ENCODE measurements around the gene C20orf144.
A peak's percentile ranks its signal among the peaks of the same experiment; 100 is the strongest.

Gene C20orf144

GRCh38 chr20:33656010-33656782, 5.9 kb upstream of the C20orf144 start:
- no peak overlapping the region for H3K4me3 ChIP-seq (ENCODE audit: low read depth in 1 of 2, low read length in 2 of 2)
- H3K36me3 ChIP-seq (ENCODE audit: control insufficient read depth in 1 of 2, insufficient read depth in 2 of 2, low read length in 2 of 2), result peaks cover 7 to 32% of the 10 kb centered on the region in 2 donors
- no peak overlapping the region for H3K9ac ChIP-seq (ENCODE audit: low read depth in 1 of 2, low read length in 2 of 2)
- no peaks in the 10 kb centered on the region for H3K27me3 ChIP-seq (ENCODE audit: control insufficient read depth in 1 of 2, insufficient read depth in 2 of 2, low read length in 2 of 2)
- H3K27ac ChIP-seq (ENCODE audit: low read depth, low read length), result no peak overlapping the region
- no peaks in the 10 kb centered on the region for H3K9me3 ChIP-seq (ENCODE audit: control insufficient read depth in 1 of 2, low read length in 2 of 2)
- H3K4me1 ChIP-seq (ENCODE audit: control insufficient read depth in 1 of 2, insufficient read depth in 2 of 2, low read length in 2 of 2), result peaks cover 22 to 37% of the 10 kb centered on the region in 2 donors

DNA sequence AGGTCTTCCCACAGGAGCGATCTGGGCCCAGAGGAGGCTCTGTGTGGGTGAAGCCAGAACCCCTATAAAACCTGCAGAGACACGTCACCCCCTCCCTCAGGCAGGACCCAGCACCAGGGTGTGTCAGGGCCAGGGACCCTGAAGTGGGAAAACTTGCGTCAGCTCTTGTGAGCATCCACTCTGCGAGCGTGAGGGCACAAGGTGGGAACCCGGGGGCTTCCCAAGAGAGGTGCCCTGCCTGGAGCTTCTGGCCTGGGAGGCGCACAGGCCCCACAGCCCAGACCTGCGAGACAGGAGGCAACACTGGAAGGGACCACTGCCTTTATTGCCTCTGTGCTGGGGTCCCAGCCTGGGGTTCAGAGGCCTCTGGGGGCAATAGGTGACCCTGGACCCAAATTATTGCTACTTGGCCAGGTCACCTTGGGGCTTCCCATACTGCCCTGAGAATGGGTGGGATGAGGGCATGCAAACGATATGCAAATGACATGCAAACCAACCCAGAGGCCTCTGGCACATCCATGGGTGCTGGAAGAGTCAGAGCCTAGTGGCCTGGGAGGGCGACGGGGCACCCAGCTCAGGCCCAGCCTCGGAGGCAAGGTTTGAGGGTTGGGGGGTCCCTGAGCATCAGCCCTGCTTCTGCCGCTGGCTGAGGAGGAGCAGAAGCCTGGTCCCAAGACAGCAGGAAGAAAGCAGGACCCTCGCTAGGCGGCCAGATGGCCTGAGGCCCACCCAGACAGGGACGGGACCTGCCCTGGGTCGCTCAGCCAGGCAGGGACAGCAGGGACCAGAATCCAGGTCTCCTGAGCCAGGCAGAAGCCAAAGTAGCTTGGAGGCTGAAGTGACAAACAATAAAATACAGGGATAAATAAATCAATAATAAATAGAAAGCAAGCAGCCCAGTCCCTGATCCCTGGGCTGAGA, 5.1 kb upstream of the C20orf144 start:
- Histone ChIP-seq H3K9me3 (ENCODE audit: control insufficient read depth in 1 of 2, low read length in 2 of 2) (no peaks in the 10 kb centered on the region), H3K27ac (ENCODE audit: low read depth, low read length) (no peak overlapping the region), H3K27me3 (ENCODE audit: control insufficient read depth in 1 of 2, insufficient read depth in 2 of 2, low read length in 2 of 2) (no peaks in the 10 kb centered on the region), H3K36me3 (ENCODE audit: control insufficient read depth in 1 of 2, insufficient read depth in 2 of 2, low read length in 2 of 2) (peaks cover 7 to 32% of the 10 kb centered on the region in 2 donors), H3K4me1 (ENCODE audit: control insufficient read depth in 1 of 2, insufficient read depth in 2 of 2, low read length in 2 of 2) (peaks cover 20 to 33% of the 10 kb centered on the region in 2 donors), H3K4me3 (ENCODE audit: low read depth in 1 of 2, low read length in 2 of 2) (no peak overlapping the region), H3K9ac (ENCODE audit: low read depth in 1 of 2, low read length in 2 of 2) (no peak overlapping the region)

DNA sequence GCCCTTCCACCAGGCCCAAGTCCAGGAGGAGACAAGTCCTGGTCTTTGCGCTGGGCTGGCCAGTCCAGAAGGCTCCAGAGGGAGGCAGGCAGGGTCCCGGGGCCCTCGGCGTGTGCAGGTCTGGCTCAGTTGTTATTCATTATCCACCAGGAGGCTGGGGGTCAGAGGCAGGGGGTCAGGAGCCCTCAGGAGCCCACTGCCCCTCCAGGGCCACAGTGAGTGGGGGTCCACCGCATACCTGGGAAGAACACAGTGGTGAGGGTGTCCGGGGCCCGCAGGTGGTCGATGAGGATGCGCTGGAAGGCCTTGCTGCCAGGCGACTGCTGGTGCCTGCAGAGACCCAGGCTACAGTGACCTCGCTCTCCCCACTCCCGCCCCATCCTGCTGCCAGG, 4.4 kb upstream of the C20orf144 start:
- Histone ChIP-seq H3K4me3 (ENCODE audit: low read depth in 1 of 2, low read length in 2 of 2) (no peak overlapping the region), H3K27me3 (ENCODE audit: control insufficient read depth in 1 of 2, insufficient read depth in 2 of 2, low read length in 2 of 2) (no peaks in the 10 kb centered on the region), H3K27ac (ENCODE audit: low read depth, low read length) (no peak overlapping the region), H3K9me3 (ENCODE audit: control insufficient read depth in 1 of 2, low read length in 2 of 2) (no peaks in the 10 kb centered on the region), H3K4me1 (ENCODE audit: control insufficient read depth in 1 of 2, insufficient read depth in 2 of 2, low read length in 2 of 2) (peaks cover 21 to 31% of the 10 kb centered on the region in 2 donors), H3K36me3 (ENCODE audit: control insufficient read depth in 1 of 2, insufficient read depth in 2 of 2, low read length in 2 of 2) (peaks cover 7 to 32% of the 10 kb centered on the region in 2 donors), H3K9ac (ENCODE audit: low read depth in 1 of 2, low read length in 2 of 2) (no peak overlapping the region)

DNA sequence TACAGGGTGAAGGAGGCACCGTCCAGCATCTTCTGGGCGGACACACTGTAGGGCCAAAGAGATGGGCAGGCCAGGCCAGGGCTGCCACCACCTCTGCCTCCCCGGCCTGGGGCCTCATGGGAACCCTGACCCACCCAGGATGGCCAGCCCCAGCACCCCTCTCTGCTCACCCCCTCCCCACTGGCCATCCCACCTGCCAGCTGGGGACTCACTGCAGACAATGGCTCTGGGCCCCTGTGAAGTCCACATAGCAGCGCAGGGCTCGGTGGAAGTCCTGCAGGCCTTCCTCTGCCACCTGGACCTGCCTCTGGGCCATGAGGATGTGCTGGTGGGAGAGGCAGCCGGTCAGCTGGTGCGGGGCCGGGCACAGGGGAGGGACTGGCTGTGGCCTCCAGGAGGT, 3.6 kb upstream of the C20orf144 start:
- Histone ChIP-seq H3K9me3 (ENCODE audit: control insufficient read depth in 1 of 2, low read length in 2 of 2) (no peaks in the 10 kb centered on the region), H3K27me3 (ENCODE audit: control insufficient read depth in 1 of 2, insufficient read depth in 2 of 2, low read length in 2 of 2) (no peaks in the 10 kb centered on the region), H3K4me3 (ENCODE audit: low read depth in 1 of 2, low read length in 2 of 2) (no peak overlapping the region), H3K27ac (ENCODE audit: low read depth, low read length) (no peak overlapping the region), H3K4me1 (ENCODE audit: control insufficient read depth in 1 of 2, insufficient read depth in 2 of 2, low read length in 2 of 2) (peaks cover 18 to 30% of the 10 kb centered on the region in 2 donors), H3K36me3 (ENCODE audit: control insufficient read depth in 1 of 2, insufficient read depth in 2 of 2, low read length in 2 of 2) (peaks cover 7 to 32% of the 10 kb centered on the region in 2 donors), H3K9ac (ENCODE audit: low read depth in 1 of 2, low read length in 2 of 2) (no peak overlapping the region)

DNA sequence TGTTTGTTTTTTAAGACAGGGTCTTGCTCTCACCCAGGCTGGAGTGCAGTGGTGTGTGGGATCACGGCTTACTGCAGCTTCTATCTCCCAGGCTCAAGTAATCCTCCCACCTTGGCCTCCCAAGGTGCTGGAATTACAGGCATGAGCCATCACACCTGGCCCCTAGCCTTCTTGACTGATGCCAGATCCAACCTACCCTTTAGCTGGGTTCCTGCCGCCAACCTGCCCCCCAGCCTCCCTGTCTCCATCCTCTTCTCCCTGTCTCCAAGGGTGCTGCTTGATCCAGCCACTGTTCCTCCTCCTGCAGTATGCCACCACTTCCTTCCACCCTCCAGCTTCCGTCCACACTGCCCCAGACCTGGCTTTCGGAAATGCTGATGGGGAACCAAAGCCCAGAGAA, 3.2 kb upstream of the C20orf144 start:
- peaks cover 7 to 32% of the 10 kb centered on the region in 2 donors for H3K36me3 ChIP-seq (ENCODE audit: control insufficient read depth in 1 of 2, insufficient read depth in 2 of 2, low read length in 2 of 2)
- no peak overlapping the region for H3K4me3 ChIP-seq (ENCODE audit: low read depth in 1 of 2, low read length in 2 of 2)
- H3K27me3 ChIP-seq (ENCODE audit: control insufficient read depth in 1 of 2, insufficient read depth in 2 of 2, low read length in 2 of 2), result no peaks in the 10 kb centered on the region
- peaks cover 15 to 28% of the 10 kb centered on the region in 2 donors for H3K4me1 ChIP-seq (ENCODE audit: control insufficient read depth in 1 of 2, insufficient read depth in 2 of 2, low read length in 2 of 2)
- no peak overlapping the region for H3K27ac ChIP-seq (ENCODE audit: low read depth, low read length)
- no peaks in the 10 kb centered on the region for H3K9me3 ChIP-seq (ENCODE audit: control insufficient read depth in 1 of 2, low read length in 2 of 2)
- H3K9ac ChIP-seq (ENCODE audit: low read depth in 1 of 2, low read length in 2 of 2), result no peak overlapping the region

- Histone ChIP-seq H3K9me3 (ENCODE audit: control insufficient read depth in 1 of 2, low read length in 2 of 2) (no peaks in the 10 kb centered on the region), H3K4me3 (ENCODE audit: low read depth in 1 of 2, low read length in 2 of 2) (no peak overlapping the region), H3K27ac (ENCODE audit: low read depth, low read length) (no peak overlapping the region), H3K9ac (ENCODE audit: low read depth in 1 of 2, low read length in 2 of 2) (no peak overlapping the region), H3K36me3 (ENCODE audit: control insufficient read depth in 1 of 2, insufficient read depth in 2 of 2, low read length in 2 of 2) (peaks cover 7 to 32% of the 10 kb centered on the region in 2 donors), H3K4me1 (ENCODE audit: control insufficient read depth in 1 of 2, insufficient read depth in 2 of 2, low read length in 2 of 2) (peaks cover 15 to 28% of the 10 kb centered on the region in 2 donors), H3K27me3 (ENCODE audit: control insufficient read depth in 1 of 2, insufficient read depth in 2 of 2, low read length in 2 of 2) (no peaks in the 10 kb centered on the region)
These were observed 2.6 kb upstream of the C20orf144 start for GRCh38 chr20:33659341-33660034.

- Histone ChIP-seq H3K36me3 (ENCODE audit: control insufficient read depth in 1 of 2, insufficient read depth in 2 of 2, low read length in 2 of 2) (peaks cover 7 to 32% of the 10 kb centered on the region in 2 donors), H3K4me1 (ENCODE audit: control insufficient read depth in 1 of 2, insufficient read depth in 2 of 2, low read length in 2 of 2) (peaks cover 15 to 26% of the 10 kb centered on the region in 2 donors), H3K27ac (ENCODE audit: low read depth, low read length) (no peak overlapping the region), H3K9me3 (ENCODE audit: control insufficient read depth in 1 of 2, low read length in 2 of 2) (no peaks in the 10 kb centered on the region), H3K9ac (ENCODE audit: low read depth in 1 of 2, low read length in 2 of 2) (no peak overlapping the region), H3K27me3 (ENCODE audit: control insufficient read depth in 1 of 2, insufficient read depth in 2 of 2, low read length in 2 of 2) (no peaks in the 10 kb centered on the region), H3K4me3 (ENCODE audit: low read depth in 1 of 2, low read length in 2 of 2) (no peak overlapping the region)
These were observed 2.0 kb upstream of the C20orf144 start for GRCh38 chr20:33660035-33660684.

GRCh38 chr20:33660685-33661058, 1.5 kb upstream of the C20orf144 start:
- Histone ChIP-seq H3K9ac (ENCODE audit: low read depth in 1 of 2, low read length in 2 of 2) (no peak overlapping the region), H3K4me3 (ENCODE audit: low read depth in 1 of 2, low read length in 2 of 2) (no peak overlapping the region), H3K27me3 (ENCODE audit: control insufficient read depth in 1 of 2, insufficient read depth in 2 of 2, low read length in 2 of 2) (no peaks in the 10 kb centered on the region), H3K4me1 (ENCODE audit: control insufficient read depth in 1 of 2, insufficient read depth in 2 of 2, low read length in 2 of 2) (peaks cover 15 to 24% of the 10 kb centered on the region in 2 donors), H3K36me3 (ENCODE audit: control insufficient read depth in 1 of 2, insufficient read depth in 2 of 2, low read length in 2 of 2) (peaks cover 7 to 32% of the 10 kb centered on the region in 2 donors), H3K27ac (ENCODE audit: low read depth, low read length) (no peak overlapping the region), H3K9me3 (ENCODE audit: control insufficient read depth in 1 of 2, low read length in 2 of 2) (no peaks in the 10 kb centered on the region)

GRCh38 chr20:33663161-33664084, 1.3 kb downstream of the C20orf144 start:
- H3K9ac ChIP-seq (ENCODE audit: low read depth in 1 of 2, low read length in 2 of 2), result peak overlapping the region; percentile 78 to 97
- no peaks in the 10 kb centered on the region for H3K9me3 ChIP-seq (ENCODE audit: control insufficient read depth in 1 of 2, low read length in 2 of 2)
- H3K4me1 ChIP-seq (ENCODE audit: control insufficient read depth in 1 of 2, insufficient read depth in 2 of 2, low read length in 2 of 2), result peaks cover 26 to 45% of the 10 kb centered on the region in 2 donors
- H3K4me3 ChIP-seq (ENCODE audit: low read depth in 1 of 2, low read length in 2 of 2), result peak overlapping the region; percentile 84
- peaks cover 0 to 18% of the 10 kb centered on the region in 2 donors for H3K36me3 ChIP-seq (ENCODE audit: control insufficient read depth in 1 of 2, insufficient read depth in 2 of 2, low read length in 2 of 2)
- H3K27ac ChIP-seq (ENCODE audit: low read depth, low read length), result peak overlapping the region; percentile 82
- no peaks in the 10 kb centered on the region for H3K27me3 ChIP-seq (ENCODE audit: control insufficient read depth in 1 of 2, insufficient read depth in 2 of 2, low read length in 2 of 2)

Data from duodenal mucosa (tissue), 2 donors.